GM21717 (cell line): ENCODE data around the gene ENDOV.

Experiments
- ATAC-seq: cut with Tn5 transposase; IDR thresholded peaks from one replicate; pipeline ENCODE4 v1.9.1; 2021; ENCODE audit warnings: mild to moderate bottlenecking, moderate library complexity; ENCODE audit not compliant: unreplicated experiment

ENDOV gene

DNA sequence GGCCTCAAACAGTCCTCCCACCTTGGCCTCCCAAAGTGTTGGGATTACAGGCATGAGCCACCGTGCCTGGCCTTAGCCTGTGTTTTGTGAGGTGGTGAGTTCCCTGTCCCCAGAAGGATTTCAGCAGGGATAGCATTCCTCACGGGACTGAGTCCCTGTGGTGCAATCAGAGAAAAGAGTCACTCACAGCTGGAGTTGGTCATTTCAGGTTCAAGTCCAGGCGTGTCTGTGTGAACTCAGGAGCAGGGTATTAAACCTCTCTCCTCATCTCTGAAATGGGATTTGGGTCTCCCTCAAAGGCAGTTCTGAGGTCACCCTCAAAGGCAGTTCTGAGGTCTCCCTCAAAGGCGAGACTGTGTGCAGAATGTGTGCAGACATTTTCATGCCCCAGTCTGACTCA lies 32.8 kb downstream of the ENDOV start:
- ATAC-seq, result no peak

DNA sequence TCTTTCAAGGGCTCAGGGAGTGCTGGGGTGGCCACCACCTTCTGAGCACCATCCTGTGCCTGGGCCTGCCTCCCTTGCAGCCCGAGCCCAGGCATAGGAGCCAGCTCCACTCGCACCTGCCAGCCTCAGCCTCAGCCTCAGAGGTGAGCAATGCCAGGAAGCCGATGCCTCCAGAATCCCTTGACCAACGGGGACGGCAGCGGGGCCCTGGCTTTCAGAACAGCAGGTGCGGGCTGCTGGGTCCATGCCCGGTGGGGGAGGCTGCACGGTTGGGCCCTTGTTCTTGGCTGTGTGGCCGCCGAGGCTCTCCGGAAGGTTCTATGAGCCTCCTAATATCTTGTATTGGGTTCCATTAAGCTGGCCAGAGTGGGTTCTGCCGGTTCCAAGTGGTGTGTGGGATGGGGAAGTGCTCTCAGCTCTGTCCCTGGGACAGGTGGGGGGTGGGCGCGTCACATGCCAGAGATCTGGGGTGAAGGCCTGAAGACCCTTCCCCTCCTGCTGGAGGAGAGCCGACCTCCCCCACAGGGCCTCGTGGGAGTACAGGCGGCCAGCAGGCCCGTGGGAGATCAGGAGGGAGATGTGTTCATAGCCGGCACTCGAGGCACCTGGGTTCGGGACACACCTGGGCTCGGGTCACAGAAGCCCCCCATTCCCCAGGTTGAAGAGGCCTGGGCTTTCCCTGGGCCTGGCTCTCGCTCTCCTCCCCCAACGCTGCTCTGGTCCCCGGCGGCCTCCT lies 34.4 kb downstream of the ENDOV start:
- ATAC-seq, result no peak

DNA sequence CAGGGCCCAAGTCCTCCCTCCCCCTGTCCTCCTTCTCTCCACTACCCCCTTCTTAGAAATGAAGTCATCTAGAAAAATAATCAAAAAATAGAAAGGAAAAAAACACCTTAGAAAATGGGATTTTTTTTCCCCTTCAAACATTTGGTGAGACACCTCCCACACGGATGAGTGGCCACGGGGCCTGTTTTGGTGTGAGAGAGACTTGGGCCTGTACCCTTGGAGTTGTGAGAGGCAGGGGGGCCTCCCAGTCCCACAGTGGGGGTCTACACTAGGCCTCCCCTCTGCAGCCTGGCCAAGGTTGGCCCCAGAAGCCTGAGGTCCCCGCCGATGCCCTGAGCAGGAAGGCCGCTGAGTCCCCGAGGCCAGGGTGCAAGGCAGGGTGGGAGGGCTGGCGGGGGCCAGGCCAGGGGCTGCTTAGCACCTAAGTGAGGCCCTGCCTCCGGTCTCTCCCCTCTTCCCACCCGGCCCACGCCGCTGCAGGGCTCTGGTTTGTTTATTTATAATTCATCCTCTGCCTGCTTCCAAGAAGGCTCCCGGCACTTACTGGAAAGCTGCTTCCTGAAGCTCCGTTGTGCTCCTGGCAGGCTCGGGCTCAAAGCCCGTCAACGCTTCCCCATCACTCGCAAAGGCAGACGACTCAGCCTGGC lies 35.1 kb downstream of the ENDOV start:
- ATAC-seq, result no peak

DNA sequence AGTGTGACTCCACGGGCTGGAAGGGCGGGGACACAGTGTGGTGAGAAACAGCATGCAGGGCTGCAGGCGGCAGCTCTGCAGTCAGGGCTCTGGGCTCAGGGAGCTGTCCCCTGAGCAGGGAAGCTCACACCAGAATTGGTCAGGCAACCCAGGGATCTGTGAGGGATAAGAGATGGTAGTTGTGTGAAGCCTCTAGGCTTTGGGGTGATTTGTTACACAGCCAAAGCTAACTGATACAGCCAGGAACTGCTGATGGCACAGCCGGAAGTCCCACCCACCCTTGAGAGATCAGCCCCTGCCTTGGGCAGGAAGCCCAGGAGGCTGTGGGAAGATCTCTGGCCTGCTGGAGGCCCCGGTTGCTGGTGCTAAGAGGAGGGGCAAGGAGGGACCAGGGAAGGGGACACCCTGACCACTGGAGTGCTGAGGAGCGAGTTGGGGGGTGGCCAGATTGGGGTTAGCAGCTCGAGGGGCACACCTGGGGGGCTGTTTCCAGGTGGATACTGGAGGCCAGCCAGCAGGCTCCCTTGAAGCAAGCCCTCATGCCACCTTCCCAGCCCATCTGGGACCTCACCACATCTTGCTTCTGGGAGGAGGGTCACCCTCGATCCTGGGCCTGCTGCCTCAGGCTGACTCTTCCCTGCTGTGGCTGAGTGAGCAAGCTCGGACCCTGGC lies 36.3 kb downstream of the ENDOV start:
- no peak for ATAC-seq

DNA sequence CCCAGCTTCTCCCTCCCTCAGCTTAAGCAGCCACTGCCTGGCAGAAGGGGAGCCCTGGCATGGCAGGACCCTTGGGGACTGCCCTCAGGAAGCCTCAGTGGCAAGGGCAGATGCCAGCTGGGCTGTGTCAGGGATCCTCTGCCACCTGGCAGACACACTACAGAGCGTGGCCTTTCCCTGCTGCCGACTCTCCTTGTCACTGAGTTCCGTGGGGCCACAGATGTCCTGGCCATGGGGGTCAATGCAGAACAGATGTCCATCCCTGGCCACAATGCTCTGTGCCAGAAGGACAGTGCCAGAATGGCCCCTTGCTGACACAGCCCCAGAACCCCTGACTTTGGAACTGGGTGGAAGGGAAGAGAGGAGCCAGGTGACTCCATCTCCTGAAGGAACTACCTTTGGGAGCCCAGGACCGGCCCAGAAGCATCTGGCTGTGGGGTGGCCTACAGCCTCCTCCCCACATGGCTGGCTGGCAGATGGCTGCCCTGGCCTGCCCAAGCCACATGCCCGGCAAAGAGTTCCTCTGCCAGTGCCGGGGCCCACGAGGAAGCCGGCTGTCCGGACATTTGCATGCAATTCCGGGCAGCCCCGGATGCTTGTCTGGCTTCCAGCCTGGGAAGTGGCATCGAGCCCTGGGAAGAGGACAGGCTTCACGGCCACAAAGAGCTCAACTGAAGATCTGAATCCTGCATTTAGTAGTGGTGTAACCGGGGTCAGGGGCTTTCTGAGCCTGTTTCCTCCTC lies 37.4 kb downstream of the ENDOV start:
- no peak for ATAC-seq

DNA sequence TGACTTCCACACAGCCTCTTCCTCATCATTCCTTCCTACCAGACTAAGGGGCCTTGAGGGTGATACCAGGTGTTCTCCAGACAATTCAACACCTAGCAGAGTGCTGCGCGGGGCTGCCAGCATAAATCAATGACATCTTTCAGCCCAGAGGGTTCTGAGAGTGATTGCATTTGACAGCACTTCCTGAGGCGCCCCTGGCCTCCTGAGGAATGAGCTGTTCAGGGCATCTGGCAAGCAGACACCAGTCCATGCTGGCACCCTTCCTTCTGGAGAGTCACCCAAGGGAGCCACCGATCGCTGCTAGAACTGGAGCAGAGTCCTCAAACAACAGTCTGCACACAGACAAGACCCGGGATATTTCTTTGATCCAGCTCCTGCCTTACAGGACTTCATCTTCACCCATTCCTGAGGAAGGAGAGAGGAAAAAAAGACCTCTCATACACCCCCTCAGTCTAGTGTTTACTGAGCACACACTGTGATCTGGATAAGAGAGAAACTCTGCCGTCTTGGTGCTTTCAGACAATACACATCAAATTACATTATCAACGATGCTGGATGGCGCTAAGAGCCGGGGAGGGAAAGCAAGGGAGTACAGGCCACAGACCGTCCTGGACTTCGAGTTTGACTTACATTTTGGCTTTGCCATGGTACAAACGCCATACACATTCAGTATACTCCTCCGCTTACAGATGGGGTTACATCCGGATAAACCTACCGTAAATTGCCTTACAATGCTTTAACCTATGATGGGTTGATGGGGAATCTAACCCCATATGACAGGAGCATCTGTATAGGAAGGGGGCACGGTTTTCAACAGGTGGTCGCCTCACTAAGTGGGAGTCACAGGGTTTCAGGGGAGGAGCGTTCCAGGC lies 38.4 kb downstream of the ENDOV start:
- no peak for ATAC-seq

DNA sequence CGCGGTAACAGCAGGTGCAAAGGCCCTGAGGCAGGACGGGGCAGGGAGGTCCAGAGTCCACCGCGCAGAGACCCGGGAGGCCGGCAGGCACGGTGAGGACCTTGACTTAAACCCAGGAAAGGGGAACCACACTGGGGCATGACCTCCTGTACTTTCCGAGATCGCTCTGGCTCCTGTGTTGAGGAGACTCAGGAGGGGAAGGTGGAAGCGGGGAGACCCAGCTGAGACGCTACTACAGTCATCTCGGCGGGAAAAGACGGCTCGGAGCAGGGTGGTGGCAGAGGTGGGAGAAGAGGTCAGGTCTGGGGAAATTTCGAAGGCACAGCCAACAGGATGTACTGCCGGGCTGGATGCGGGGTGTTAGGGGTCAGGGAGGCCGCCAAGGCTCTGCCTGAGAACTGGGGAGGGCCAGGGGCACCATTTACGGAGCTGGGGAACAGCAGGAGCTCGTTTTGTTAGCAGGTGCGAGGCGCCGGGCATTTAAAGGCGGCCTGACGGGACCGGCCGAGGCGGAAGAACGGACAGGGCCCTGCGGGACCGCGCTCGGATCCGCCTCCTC lies 39.1 kb downstream of the ENDOV start:
- no peak for ATAC-seq

DNA sequence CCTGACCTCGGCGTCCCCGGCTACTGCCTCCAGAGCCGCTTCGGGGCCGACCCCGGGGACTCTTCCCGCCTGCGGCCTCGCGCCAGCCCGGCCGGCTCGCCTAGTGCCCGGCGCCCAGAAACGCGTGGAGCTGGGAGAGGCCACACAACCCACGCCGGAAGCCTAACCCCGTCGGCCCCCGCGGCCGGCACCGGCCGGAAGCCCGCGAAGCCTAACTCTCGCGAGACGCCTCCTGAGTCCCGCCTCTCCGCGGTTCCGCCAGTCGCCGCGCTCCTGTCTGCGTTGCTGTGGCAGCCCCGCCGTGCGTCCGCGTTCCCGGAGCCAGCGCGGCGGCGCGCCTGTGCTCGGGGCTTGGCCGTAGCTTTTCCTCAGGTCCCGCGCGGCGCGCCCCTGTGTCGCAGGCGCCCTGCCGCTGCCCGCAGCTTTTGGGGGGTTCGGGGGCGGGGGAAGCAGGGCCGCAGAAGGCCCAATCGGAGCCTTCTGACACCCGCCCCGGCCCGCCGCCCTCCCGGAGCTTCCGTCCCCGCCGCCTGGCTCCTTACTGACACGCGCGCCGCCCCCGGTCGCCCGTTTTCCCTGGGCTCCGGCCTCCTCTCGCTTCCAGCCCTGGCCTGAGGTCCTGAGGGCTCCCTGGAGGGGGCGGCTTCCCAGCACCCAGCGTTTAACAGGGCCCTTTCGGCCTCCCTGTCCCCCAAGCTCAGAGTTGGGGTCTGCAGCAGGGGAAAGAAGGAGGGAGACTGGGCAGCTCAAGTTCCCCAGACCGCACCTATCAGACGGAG lies 39.8 kb downstream of the ENDOV start:
- ATAC-seq, result peak; percentile 80

DNA sequence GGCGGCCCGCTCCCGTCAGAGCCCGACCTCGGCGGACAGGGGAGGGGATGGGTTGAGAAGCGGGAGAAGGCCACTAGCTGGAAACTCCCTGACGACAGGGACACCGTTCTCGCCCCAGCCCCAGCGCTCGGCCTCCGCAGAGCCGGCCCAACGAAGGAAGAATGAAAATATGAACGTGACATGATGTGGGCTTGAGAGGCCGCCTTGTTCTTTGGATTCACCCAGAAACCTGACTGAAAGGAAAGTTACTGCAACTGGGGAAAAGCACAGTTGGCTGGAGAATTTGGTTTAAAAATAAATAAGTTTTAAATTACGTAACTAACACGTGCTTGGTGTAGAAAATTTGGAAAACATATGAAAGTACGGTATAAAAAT lies 40.4 kb downstream of the ENDOV start:
- ATAC-seq, result no peak

DNA sequence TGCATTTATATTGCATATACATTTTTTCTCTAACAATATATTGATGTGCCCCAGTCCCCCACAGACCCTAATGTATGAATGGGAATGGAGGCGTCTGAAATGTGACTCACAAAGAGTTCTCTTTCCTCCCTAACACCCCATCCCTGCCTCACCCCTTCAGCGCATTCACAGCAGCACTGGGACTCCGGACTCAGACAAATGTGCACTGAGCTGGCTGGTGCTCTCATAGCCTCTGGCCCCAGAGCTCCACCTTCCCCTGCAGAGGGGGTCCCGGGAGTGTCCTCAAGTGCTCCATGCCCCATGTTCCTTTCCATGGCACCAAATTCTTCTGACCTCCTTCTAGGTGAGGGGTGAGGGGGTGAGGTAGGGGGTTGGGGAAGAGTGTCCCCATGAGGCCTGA lies 40.8 kb downstream of the ENDOV start:
- no peak for ATAC-seq

DNA sequence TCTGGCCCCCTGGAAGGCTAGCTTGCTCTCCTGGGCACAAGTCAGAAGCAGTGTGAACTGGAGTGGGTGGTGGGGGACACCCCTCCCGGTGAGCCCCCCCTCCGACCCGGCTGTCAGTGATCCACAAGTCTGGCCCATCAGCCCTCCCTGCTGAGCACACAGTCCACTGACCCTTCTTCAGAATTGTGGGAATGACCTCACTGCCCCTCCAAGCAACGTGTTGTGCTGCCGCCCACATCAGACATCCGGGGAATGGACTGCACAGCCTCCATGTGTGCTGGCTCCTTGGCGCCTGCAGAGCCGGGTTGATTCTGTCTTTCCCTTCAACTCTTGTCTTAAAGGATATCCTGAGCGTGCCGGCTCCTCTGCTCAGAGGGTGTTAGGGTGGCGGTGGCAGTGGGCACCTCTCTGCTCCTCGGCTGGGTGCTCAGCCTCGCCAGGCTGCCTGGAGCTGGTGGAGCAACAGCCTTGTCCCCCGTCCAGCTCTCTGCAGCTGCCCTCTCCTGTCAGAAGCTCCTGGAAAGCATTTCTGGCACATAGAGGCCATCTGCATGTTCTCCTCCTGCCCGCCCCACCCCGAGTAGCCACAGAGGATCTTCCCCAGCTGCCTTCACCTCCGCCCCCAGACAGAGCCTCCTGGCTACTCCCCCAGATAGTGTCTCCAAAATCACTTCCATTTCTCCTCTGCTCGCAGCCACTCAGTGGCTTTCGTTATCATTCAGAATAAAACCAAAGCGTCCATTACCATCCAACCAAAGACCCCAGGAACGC lies 41.7 kb downstream of the ENDOV start:
- no peak for ATAC-seq

DNA sequence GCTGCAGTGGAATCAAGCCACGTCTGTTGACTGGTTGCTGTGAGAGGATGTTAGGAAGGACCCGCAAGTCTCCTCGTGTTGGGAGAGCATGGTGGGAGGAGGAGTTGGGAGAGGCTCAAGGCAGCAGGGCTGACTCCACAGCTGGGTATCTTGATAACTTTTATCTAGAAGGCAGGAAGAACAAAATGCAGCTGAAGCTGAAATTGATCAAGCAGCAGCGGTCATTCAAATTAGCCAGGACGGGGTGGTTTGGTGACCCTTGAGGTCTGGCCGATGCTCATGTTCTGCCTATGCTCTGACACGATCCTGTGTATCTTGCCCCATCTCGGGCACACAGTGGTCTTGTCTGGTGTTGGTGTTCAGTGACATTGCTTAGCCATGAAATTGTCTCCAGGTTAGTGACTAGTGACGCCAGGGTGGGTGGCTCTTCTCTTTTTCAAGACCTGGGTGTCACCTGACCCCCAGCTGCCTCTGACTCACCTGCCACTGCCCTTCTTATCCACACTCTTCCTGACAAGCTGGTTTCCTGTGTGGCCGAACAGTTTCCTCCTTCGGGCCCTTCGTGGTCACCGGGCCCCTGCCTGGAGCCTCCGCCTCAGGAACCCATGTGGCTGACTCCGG lies 42.4 kb downstream of the ENDOV start:
- ATAC-seq, result no peak

DNA sequence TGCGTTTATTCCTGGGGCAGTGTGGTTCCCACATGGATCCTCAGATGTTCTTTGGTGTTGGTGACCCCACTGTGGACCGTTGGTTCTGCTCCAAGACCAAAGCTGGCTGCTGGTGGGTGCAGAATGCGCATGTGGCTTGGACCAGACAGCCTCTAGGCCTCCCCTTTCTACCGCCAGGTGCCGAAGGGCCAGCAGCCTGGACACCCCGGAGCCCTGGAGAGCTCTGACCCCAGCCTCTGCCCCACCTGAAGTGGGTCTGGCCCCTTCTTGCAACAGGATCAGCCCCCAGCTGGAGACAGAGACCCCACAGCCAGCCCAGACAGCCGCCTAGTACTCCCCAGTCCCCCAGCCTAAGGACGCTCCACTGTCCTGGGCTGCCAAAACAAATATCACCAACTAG lies 43.0 kb downstream of the ENDOV start:
- ATAC-seq, result no peak

DNA sequence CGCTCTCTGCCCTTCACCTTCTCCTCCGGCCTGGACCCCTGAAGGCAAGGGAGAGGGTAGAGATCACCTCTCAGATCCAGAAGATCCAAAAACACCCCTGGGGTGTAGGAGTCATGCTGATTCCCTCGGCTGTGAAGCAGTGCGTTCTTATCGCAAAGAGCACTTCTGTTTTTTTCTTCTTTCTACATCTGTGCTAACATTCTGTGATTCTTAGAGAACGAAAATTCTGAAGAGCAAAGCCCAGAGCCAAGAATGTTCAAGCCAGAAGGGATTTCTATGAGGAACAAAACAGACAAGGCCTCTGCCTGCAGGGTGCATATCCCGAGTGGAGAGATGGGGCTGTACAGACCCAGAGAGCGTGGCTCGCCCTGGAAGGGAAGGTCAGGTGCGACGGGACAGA lies 44.3 kb downstream of the ENDOV start:
- ATAC-seq, result no peak

DNA sequence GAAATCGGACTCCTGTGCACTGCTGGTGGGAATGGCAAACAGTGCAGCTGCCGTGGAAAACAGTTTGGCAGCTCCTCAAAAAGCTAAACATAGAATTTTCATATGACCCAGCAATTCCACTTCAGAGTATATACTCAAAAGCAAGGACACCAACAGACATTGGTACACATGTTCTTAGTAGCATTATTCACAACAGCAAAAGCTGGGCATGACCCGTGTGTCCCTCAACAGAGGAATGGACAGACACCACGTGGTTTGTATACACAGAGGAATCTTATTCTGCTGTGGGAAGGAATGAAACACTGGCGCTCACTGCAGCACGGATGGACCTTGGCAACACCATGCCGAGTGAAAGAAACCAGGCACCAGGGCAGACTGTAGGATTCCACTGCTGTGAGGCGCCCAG lies 45.5 kb downstream of the ENDOV start:
- no peak for ATAC-seq

DNA sequence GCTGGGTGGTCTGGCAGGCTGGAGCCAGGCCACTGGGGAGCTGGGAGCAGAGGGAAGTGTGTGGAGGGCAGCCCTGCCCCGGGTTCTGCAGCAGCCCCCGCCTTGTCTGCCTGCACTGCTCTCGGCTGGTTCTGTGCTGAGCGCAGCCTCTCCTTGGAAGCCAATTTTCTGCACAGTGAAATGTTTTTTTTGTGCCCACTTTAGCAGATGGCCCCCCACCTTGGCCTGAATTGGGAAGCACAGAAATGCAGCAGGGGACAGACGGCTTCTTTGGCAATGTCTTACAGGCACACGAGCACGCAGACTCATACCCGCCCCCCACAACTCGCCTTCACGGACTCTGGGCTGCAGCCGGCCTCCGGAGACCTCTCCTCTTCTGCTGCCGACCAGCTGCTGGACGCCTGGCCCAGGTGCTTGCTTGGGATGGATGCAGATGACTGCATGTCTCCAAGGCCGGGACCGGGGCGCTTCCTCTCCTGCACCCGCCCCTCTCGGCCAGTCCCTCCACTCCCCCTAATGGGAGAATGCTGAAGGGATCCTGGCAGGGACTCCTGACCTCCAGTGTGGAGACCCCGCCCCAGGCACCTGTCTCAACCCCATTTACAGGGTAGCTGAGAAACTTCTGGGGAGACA lies 46.7 kb downstream of the ENDOV start:
- ATAC-seq, result no peak

DNA sequence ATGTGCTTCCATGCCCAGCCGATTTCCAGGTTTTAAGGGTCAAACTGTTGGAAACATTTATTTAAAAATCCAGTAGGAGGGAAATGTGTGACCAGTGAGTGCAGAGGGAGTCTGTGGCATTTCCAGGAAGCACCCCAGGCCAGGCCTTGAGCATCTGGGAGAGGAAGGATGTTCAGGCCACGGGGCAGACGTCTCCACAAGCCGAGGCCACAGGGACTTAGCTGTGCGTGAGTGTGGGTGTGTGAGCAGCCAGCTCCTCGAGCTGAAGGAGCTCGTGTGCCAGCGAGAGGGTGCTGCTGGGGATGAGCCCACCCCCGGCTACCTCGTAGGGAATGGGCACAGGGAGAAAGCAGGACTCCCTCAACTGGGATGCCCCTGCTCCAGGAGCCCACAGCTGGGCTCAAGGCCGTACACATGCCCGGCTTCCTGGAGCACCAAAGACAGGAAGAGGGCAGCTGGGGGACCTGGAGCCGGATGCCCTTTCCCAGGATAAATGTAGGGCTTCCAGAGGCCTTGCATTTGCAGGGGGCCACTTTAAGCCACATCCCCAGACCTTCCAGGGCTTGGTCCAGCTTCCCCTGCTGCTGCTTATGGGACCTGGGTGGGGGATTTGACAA lies 48.9 kb downstream of the ENDOV start:
- no peak for ATAC-seq
